Osteoblast (primary cell): Measurements from ENCODE around the gene INO80B. TPM values are rescaled to one million over a fixed set of nuclear protein-coding genes. Genes with fewer than 3 reads are reported as not detected.
"Not testable (repeated sequence)": the region's sequence is repeated elsewhere in the genome, so short reads cannot be mapped to it uniquely, and the experiment has no call there.

Source experiments
- DNase-seq: peaks from one replicate; pipeline ENCODE4 v3.0.0; 2011; ENCODE audit warnings: low spot score, mixed read lengths; ENCODE audit not compliant: insufficient read length; ENCODE audit errors: missing footprints
- H2AFZ ChIP-seq: 2 replicates; pipeline ENCODE4 v1.6.0; 2011; ENCODE audit warnings: mild to moderate bottlenecking, low read length
- H3K27ac ChIP-seq: 2 replicates; pipeline ENCODE4 v1.5.1; 2011; ENCODE audit warnings: mild to moderate bottlenecking, low read depth, low read length, moderate library complexity
- H3K27me3 ChIP-seq: 2 replicates; pipeline ENCODE4 v1.6.0; 2012; ENCODE audit warnings: mild to moderate bottlenecking, control low read depth, inconsistent platforms, low read length, moderate library complexity; ENCODE audit not compliant: insufficient read depth
- H3K36me3 ChIP-seq: 2 replicates; pipeline ENCODE4 v1.5.1; 2011; ENCODE audit warnings: mild to moderate bottlenecking, low read length, control low read depth, moderate library complexity; ENCODE audit not compliant: insufficient read depth
- H3K4me1 ChIP-seq: 2 replicates; pipeline ENCODE4 v1.5.1; 2011; ENCODE audit warnings: mild to moderate bottlenecking, low read length, control low read depth, moderate library complexity; ENCODE audit not compliant: insufficient read depth
- H3K4me2 ChIP-seq: 2 replicates; pipeline ENCODE4 v1.6.0; 2011; ENCODE audit warnings: mild to moderate bottlenecking, low read length; ENCODE audit not compliant: insufficient read depth
- H3K4me3 ChIP-seq: fragments of 200-600 bp; sonication (generic); 3 replicates; pipeline ENCODE4 v1.5.1; 2012; ENCODE audit warnings: mild to moderate bottlenecking, low read length, inconsistent platforms; ENCODE audit not compliant: insufficient read depth
- H3K79me2 ChIP-seq: 2 replicates; pipeline ENCODE4 v1.6.0; 2012; ENCODE audit warnings: mild to moderate bottlenecking, low read length, control low read depth, inconsistent platforms; ENCODE audit not compliant: insufficient read depth
- H3K9me3 ChIP-seq: 2 replicates; pipeline ENCODE4 v1.5.1; 2011; ENCODE audit warnings: low read depth, low read length, control low read depth
- H4K20me1 ChIP-seq: 2 replicates; pipeline ENCODE4 v1.6.0; 2012; ENCODE audit warnings: mild to moderate bottlenecking, low read length, control low read depth; ENCODE audit not compliant: insufficient read depth
- CTCF ChIP-seq: IDR thresholded peaks from 2 replicates; pipeline ENCODE4 v1.5.1; 2011; ENCODE audit warnings: mild to moderate bottlenecking, low read depth, low read length, moderate library complexity; ENCODE audit errors: extremely low read depth
- total RNA-seq: library from RNA; depleted of rRNA; stranded (reverse); fragments of >200 nt; gene quantifications from 2 replicates; pipeline ENCODE4 v1.2.3, GENCODE V29; 2012

The INO80B gene
- total RNA-seq, 1 donor = 15.9 TPM

GRCh38 chr2:74441690-74442482 is 13.0 kb upstream of the INO80B start, which contains the start of gene RTKN:
Gene RTKN (minus strand): TSS chr2:74441937. CDS start chr2:74441816, 121 bp downstream.
- TF ChIP-seq CTCF = no peak
- Histone ChIP-seq H3K27ac (no peak within 1 kb of the TSS), H3K4me3 (peak within 1 kb of the TSS; percentile 79)

DNA sequence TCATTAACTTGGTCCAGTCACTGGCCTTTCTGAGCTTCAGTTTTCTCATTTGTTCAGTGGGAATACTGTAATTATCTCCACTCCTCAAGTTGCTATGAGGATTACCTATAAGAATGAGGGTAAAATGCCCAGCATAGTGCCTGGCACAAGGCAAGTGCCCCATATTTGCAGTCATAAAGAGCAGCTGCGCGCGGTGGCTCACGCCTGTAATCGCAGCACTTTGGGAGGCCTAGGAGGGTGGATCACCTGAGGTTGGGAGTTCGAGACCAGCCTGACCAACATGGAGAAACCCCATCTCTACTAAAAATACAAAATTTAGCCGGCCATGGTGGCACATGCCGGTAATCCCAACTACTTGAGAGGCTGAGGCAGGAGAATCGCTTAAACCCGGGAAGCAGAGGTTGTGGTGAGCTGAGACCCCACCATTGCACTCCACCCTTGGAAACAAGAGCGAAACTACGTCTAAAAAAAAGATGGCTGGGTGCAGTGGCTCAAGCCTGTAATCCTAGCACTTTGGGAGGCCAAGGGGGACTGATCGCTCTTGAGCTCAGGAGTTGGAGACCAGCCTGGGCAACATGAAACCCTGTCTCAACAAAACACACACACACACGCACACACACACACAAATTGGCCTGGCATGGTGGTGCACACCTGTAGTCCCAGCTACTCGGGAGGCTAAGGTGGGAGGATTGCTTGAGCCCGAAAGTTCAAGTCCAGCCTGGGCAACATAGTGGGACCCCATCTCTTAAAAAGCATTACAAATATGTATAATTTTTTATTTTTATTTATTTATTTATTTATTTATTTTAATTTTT is 12.2 kb upstream of the INO80B start:
- DNase-seq, H3K27ac ChIP-seq, H3K9me3 ChIP-seq, H2AFZ ChIP-seq, H3K4me3 ChIP-seq, H4K20me1 ChIP-seq, H3K36me3 ChIP-seq, H3K4me2 ChIP-seq: not testable (repeated sequence)
- Histone ChIP-seq H3K27me3 (peaks cover 16% of the 10 kb centered on the region), H3K79me2 (peaks cover 21% of the 10 kb centered on the region), H3K4me1 (peaks cover 25% of the 10 kb centered on the region)

More at GRCh38 chr2:74441690-74442482, 13.0 kb upstream of the INO80B start, which contains the start of gene RTKN:
- Histone ChIP-seq H3K27me3 (peaks cover 16% of the 10 kb centered on the region), H3K36me3 (no peaks in the 10 kb centered on the region), H4K20me1 (peaks cover 5% of the 10 kb centered on the region), H3K4me1 (peaks cover 25% of the 10 kb centered on the region), H3K4me2 (peak within 1 kb of the TSS; percentile 95), H2AFZ (peak within 1 kb of the TSS; percentile 91), H3K9me3 (no peaks in the 10 kb centered on the region), H3K79me2 (peaks cover 23% of the 10 kb centered on the region)
- peak; percentile 72 for DNase-seq

- no peaks in the 10 kb centered on the region for H3K36me3 ChIP-seq
- peaks cover 16% of the 10 kb centered on the region for H3K27me3 ChIP-seq
- H3K27ac ChIP-seq = peak overlapping the region; percentile 17
- H4K20me1 ChIP-seq = no peaks in the 10 kb centered on the region
- H2AFZ ChIP-seq = peak overlapping the region; percentile 56
- peaks cover 2% of the 10 kb centered on the region for H3K79me2 ChIP-seq
- DNase-seq = peak; percentile 66
- no peak for TF ChIP-seq CTCF
- peak overlapping the region; percentile 40 for H3K4me3 ChIP-seq
- peaks cover 20% of the 10 kb centered on the region for H3K4me1 ChIP-seq
- no peaks in the 10 kb centered on the region for H3K9me3 ChIP-seq
- peak overlapping the region; percentile 66 for H3K4me2 ChIP-seq
These were observed 10.2 kb upstream of the INO80B start for GRCh38 chr2:74444498-74445318.

- DNase-seq = no peak
- H2AFZ ChIP-seq = no peak overlapping the region
- H3K36me3 ChIP-seq = no peaks in the 10 kb centered on the region
- peaks cover 4% of the 10 kb centered on the region for H3K27me3 ChIP-seq
- no peak for TF ChIP-seq CTCF
- no peak overlapping the region for H3K27ac ChIP-seq
- no peaks in the 10 kb centered on the region for H3K9me3 ChIP-seq
- H3K4me3 ChIP-seq = no peak overlapping the region
- H3K79me2 ChIP-seq = no peaks in the 10 kb centered on the region
- H4K20me1 ChIP-seq = no peaks in the 10 kb centered on the region
- H3K4me1 ChIP-seq = peaks cover 15% of the 10 kb centered on the region
- H3K4me2 ChIP-seq = no peak overlapping the region
These were observed 7.5 kb upstream of the INO80B start for GRCh38 chr2:74447230-74447999.
